Liver (tissue), 9 donors: ENCODE results near the gene QPCTL. TPM values are rescaled to one million over a fixed set of nuclear protein-coding genes. Genes with fewer than 3 reads are reported as not detected.

Experiments used
- DNase-seq: peaks from one replicate; pipeline ENCODE4 v3.0.0-alpha.2; 2017; ENCODE audit warnings: low spot score
- H3K27ac ChIP-seq, 2 donors: one replicate each; pipeline ENCODE4 v1.7.0; 2013; ENCODE audit warnings: inconsistent platforms in 2 of 2, low read length in 2 of 2, control low read depth in 1 of 2, low read depth in 1 of 2, mild to moderate bottlenecking in 1 of 2
- H3K27me3 ChIP-seq, 4 donors: one replicate each; pipeline versions ENCODE4 v1.6.1 to v1.7.0; 2013; ENCODE audit warnings: low read length in 3 of 4, inconsistent platforms in 1 of 4, mild to moderate bottlenecking in 1 of 4, moderate library complexity in 1 of 4; ENCODE audit not compliant: control insufficient read depth in 4 of 4, insufficient read depth in 4 of 4
- H3K36me3 ChIP-seq, 4 donors: one replicate each; pipeline versions ENCODE4 v1.6.1 to v1.7.0; 2013; ENCODE audit warnings: low read length in 3 of 4, mild to moderate bottlenecking in 3 of 4, low read depth in 1 of 4, moderate library complexity in 1 of 4; ENCODE audit not compliant: control insufficient read depth in 4 of 4, insufficient read depth in 3 of 4
- H3K4me1 ChIP-seq, 4 donors: one replicate each; pipeline versions ENCODE4 v1.6.1 to v1.7.0; 2013; ENCODE audit warnings: low read length in 3 of 4, mild to moderate bottlenecking in 3 of 4, moderate library complexity in 1 of 4; ENCODE audit not compliant: control insufficient read depth in 4 of 4, insufficient read depth in 4 of 4
- H3K4me3 ChIP-seq, 3 donors: one replicate each; pipeline versions ENCODE4 v1.6.1 to v1.7.0; 2013; ENCODE audit warnings: low read length in 3 of 3, control low read depth in 1 of 3, low read depth in 1 of 3, mild to moderate bottlenecking in 1 of 3
- H3K9ac ChIP-seq, 2 donors: one replicate each; pipeline ENCODE4 v1.7.0; 2013; ENCODE audit warnings: low read length in 2 of 2, mild to moderate bottlenecking in 2 of 2, moderate library complexity in 2 of 2, control low read depth in 1 of 2, low read depth in 1 of 2
- H3K9me3 ChIP-seq, 4 donors: one replicate each; pipeline versions ENCODE4 v1.6.1 to v1.7.0; 2013; ENCODE audit warnings: low read length in 3 of 4; ENCODE audit not compliant: control insufficient read depth in 4 of 4
- FOXA1 ChIP-seq: IDR thresholded peaks from 2 replicates; pipeline ENCODE4 v1.6.1; 2016; ENCODE audit warnings: antibody characterized with exemption
- GABPA ChIP-seq, 2 donors: IDR thresholded peaks in 1 of 2; conservative IDR thresholded peaks in 1 of 2; 2 replicates each; pipeline ENCODE4 v1.6.1; 2016; ENCODE audit warnings: antibody characterized with exemption in 2 of 2, mild to moderate bottlenecking in 1 of 2, moderate library complexity in 1 of 2
- HNF4A ChIP-seq, 2 donors: conservative IDR thresholded peaks; 2 replicates each; pipeline ENCODE4 v1.6.1; 2016; ENCODE audit warnings: antibody characterized with exemption in 2 of 2, mild to moderate bottlenecking in 2 of 2
- HNF4G ChIP-seq: IDR thresholded peaks from 2 replicates; pipeline ENCODE4 v1.6.1; 2016; ENCODE audit warnings: antibody characterized with exemption
- RXRA ChIP-seq, 2 donors: IDR thresholded peaks; 2 replicates each; pipeline ENCODE4 v1.6.1; 2017 to 2018; ENCODE audit warnings: antibody characterized with exemption in 2 of 2, mild to moderate bottlenecking in 1 of 2
- SP1 ChIP-seq: IDR thresholded peaks from 2 replicates; pipeline ENCODE4 v1.6.1; 2018; ENCODE audit warnings: antibody characterized with exemption, mild to moderate bottlenecking
- TAF1 ChIP-seq: conservative IDR thresholded peaks from 2 replicates; pipeline ENCODE4 v1.6.1; 2016; ENCODE audit warnings: antibody characterized with exemption, mild to moderate bottlenecking
- YY1 ChIP-seq: IDR thresholded peaks from 2 replicates; pipeline ENCODE4 v1.6.1; 2016; ENCODE audit warnings: antibody characterized with exemption, mild to moderate bottlenecking
- WGBS: extraction: QIAGEN DNeasy Blood & Tissue Kit; methylation state at CpG from one replicate; pipeline ENCODE4 v1.1.7; 2013; 5-methylcytosine and 5-hydroxymethylcytosine counted together
- polyA plus RNA-seq, 2 donors: library from polyadenylated mRNA; stranded (reverse) in 1 of 2; unstranded in 1 of 2; fragments of 200-250 nt in 1 of 2; fragments of >200 nt in 1 of 2; fragmentation: Nextera tagmentation in 1 of 2; extraction: Ambion mirVana in 1 of 2; gene quantifications; one replicate each; pipeline versions ENCODE4 v1.2.1 to v1.2.3, GENCODE V29; 2013 to 2015
- total RNA-seq, 2 donors: library from RNA; depleted of rRNA; stranded (reverse); fragments of >200 nt; gene quantifications; one replicate each; pipeline ENCODE4 v1.2.3, GENCODE V29; 2014
- TF ChIP-seq, protein P1 (sequence below): IDR thresholded peaks from 2 replicates; pipeline ENCODE4 v1.6.1; 2016; ENCODE audit warnings: antibody characterized with exemption
- TF ChIP-seq, protein P2 (sequence below): fragments of 150-350 bp; IDR thresholded peaks from 2 replicates; pipeline ENCODE4 v1.5.1; 2017; ENCODE audit warnings: improper control_type of control experiment, low read depth, low read length; ENCODE audit not compliant: missing input control
- TF ChIP-seq, protein P3 (sequence below): IDR thresholded peaks from 2 replicates; pipeline ENCODE4 v1.6.1; 2016; ENCODE audit warnings: antibody characterized with exemption
- TF ChIP-seq, protein P4 (sequence below): IDR thresholded peaks from 2 replicates; pipeline ENCODE4 v1.6.1; 2016; ENCODE audit warnings: antibody characterized with exemption, mild to moderate bottlenecking
- donor health status: healthy.
- donor health status: healthy.
- donor health status: healthy.
- donor health status: healthy.
- donor health status: healthy.

QPCTL gene
- total and polyA plus RNA-seq, 4 donors: 2.9 to 6.1 (median 4.1) TPM

DNA sequence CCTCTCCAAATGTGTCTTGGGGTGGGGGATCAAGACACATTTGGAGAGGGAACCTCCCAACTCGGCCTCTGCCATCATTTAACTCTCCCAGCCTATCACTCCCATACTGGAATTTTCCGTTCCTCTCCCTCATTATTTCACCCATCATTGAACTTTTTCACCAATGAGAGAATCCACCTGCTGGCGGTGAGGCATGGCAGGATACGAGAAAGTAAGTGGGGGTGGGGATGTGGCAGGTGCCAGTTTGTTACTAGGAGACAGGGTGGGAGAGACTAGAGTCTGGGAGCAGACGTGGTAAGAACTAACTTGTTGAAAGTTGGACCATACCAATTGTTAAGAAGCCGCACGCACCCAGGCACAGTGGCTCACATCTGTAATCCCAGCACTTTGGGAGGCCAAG, 17.5 kb upstream of the QPCTL start:
- Histone ChIP-seq H3K9me3 (no peaks in the 10 kb centered on the region), H3K9ac (no peak overlapping the region), H3K27me3 (peaks cover 0 to 6% (median 5%) of the 10 kb centered on the region in 4 donors), H3K36me3 (no peaks in the 10 kb centered on the region), H3K4me1 (peaks cover 4 to 10% (median 7%) of the 10 kb centered on the region in 4 donors), H3K4me3 (no peak overlapping the region), H3K27ac (no peak overlapping the region)
- TF ChIP-seq FOXA1 (no peak), SP1 (no peak), GABPA (IDR thresholded peaks at IDR 0.05 in 1 of 2, conservative IDR thresholded peaks at IDR 0.05 in 1 of 2) (no peak), HNF4G (no peak), RXRA (IDR thresholded peaks at IDR 0.05) (no peak), HNF4A (conservative IDR thresholded peaks at IDR 0.05) (no peak), YY1 (no peak), TAF1 (no peak)
- TF ChIP-seq, protein P1, sequence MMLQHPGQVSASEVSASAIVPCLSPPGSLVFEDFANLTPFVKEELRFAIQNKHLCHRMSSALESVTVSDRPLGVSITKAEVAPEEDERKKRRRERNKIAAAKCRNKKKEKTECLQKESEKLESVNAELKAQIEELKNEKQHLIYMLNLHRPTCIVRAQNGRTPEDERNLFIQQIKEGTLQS: no peak
- TF ChIP-seq, protein P2, sequence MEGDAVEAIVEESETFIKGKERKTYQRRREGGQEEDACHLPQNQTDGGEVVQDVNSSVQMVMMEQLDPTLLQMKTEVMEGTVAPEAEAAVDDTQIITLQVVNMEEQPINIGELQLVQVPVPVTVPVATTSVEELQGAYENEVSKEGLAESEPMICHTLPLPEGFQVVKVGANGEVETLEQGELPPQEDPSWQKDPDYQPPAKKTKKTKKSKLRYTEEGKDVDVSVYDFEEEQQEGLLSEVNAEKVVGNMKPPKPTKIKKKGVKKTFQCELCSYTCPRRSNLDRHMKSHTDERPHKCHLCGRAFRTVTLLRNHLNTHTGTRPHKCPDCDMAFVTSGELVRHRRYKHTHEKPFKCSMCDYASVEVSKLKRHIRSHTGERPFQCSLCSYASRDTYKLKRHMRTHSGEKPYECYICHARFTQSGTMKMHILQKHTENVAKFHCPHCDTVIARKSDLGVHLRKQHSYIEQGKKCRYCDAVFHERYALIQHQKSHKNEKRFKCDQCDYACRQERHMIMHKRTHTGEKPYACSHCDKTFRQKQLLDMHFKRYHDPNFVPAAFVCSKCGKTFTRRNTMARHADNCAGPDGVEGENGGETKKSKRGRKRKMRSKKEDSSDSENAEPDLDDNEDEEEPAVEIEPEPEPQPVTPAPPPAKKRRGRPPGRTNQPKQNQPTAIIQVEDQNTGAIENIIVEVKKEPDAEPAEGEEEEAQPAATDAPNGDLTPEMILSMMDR: no peak
- TF ChIP-seq, protein P3, sequence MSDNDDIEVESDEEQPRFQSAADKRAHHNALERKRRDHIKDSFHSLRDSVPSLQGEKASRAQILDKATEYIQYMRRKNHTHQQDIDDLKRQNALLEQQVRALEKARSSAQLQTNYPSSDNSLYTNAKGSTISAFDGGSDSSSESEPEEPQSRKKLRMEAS: no peak
- no peak for DNase-seq
- 82% methylated on average over 7 of the region's 7 CpGs for WGBS

DNA sequence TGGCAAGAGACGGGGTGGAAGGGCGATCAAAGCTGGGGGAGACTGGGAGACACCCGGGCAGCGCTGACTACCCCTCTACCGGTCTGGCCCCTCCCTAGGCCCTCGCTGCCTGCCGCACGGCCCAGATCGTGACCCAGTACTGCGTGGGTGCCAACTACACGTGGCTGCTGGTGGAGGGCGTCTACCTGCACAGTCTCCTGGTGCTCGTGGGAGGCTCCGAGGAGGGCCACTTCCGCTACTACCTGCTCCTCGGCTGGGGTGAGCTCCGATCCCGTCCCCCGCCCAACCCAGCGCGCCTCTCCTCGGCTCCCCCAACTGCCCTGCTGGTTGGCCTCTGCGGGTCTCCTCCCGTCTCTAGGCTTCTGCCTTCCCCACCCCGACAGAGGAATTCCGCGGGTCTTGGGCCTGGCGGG, 15.6 kb upstream of the QPCTL start:
- H3K27me3 ChIP-seq: peaks cover 0 to 5% (median 4%) of the 10 kb centered on the region in 4 donors
- peak overlapping the region in 1 of 3 donors; percentile 43 for H3K4me3 ChIP-seq
- H3K9me3 ChIP-seq: no peaks in the 10 kb centered on the region
- 11% methylated on average over 28 of the region's 28 CpGs for WGBS
- no peak for DNase-seq
- no peaks in the 10 kb centered on the region for H3K36me3 ChIP-seq
- no peak overlapping the region for H3K27ac ChIP-seq
- H3K9ac ChIP-seq: no peak overlapping the region
- TF ChIP-seq, protein P4, sequence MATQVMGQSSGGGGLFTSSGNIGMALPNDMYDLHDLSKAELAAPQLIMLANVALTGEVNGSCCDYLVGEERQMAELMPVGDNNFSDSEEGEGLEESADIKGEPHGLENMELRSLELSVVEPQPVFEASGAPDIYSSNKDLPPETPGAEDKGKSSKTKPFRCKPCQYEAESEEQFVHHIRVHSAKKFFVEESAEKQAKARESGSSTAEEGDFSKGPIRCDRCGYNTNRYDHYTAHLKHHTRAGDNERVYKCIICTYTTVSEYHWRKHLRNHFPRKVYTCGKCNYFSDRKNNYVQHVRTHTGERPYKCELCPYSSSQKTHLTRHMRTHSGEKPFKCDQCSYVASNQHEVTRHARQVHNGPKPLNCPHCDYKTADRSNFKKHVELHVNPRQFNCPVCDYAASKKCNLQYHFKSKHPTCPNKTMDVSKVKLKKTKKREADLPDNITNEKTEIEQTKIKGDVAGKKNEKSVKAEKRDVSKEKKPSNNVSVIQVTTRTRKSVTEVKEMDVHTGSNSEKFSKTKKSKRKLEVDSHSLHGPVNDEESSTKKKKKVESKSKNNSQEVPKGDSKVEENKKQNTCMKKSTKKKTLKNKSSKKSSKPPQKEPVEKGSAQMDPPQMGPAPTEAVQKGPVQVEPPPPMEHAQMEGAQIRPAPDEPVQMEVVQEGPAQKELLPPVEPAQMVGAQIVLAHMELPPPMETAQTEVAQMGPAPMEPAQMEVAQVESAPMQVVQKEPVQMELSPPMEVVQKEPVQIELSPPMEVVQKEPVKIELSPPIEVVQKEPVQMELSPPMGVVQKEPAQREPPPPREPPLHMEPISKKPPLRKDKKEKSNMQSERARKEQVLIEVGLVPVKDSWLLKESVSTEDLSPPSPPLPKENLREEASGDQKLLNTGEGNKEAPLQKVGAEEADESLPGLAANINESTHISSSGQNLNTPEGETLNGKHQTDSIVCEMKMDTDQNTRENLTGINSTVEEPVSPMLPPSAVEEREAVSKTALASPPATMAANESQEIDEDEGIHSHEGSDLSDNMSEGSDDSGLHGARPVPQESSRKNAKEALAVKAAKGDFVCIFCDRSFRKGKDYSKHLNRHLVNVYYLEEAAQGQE: no peak
- TF ChIP-seq HNF4A (conservative IDR thresholded peaks at IDR 0.05) (no peak), TAF1 (no peak)
- peaks cover 4 to 17% (median 12%) of the 10 kb centered on the region in 4 donors for H3K4me1 ChIP-seq
